Smooth muscle cell of the coronary artery (primary cell): ENCODE results near the gene CYP2F1. TPM values are rescaled to one million over a fixed set of nuclear protein-coding genes. Genes with fewer than 3 reads are reported as not detected.

Experiments
- total RNA-seq: library from RNA; depleted of rRNA; stranded (reverse); fragments of >200 nt; gene quantifications from 2 replicates; pipeline ENCODE4 v1.2.3, GENCODE V29; 2014; ENCODE audit warnings: low replicate concordance

The CYP2F1 gene, protein sequence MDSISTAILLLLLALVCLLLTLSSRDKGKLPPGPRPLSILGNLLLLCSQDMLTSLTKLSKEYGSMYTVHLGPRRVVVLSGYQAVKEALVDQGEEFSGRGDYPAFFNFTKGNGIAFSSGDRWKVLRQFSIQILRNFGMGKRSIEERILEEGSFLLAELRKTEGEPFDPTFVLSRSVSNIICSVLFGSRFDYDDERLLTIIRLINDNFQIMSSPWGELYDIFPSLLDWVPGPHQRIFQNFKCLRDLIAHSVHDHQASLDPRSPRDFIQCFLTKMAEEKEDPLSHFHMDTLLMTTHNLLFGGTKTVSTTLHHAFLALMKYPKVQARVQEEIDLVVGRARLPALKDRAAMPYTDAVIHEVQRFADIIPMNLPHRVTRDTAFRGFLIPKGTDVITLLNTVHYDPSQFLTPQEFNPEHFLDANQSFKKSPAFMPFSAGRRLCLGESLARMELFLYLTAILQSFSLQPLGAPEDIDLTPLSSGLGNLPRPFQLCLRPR
- total RNA-seq, result not detected in 2 replicates

DNA sequence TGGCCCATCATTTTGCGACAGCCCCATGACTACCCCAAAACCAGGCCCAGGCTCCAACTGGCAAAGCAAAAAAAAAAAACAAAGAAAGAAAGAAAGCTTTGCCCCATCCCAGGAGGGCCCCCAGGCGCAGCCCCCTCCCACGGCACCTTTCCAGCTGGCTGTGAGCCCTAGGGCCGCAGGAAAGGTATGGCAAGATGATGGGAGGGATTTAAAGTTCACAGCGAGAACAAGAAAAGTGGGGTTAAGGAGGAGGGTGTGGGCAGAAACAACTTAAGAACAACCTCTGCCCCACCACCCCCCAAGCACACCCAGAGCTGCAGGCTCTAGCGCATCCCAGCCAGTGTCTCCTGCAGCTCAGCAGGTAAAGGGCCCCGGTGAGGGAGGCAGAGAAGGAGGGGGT, at the start of gene CYP2F1:
Gene CYP2F1 (plus strand): TSS at position 301 of the 400 bp plus-strand sequence. CDS start 1,757 bp downstream, outside the sequence.

GRCh38 chr19:41088151-41088550, 26.1 kb upstream of the CYP2F1 start, which contains the start of gene CYP2A13:
CYP2A13 (plus strand) TSS chr19:41088451; CDS start chr19:41088472, 21 bp downstream.

Other genes with a start within 250 kb of the CYP2F1 start
- gene CYP2A7, start 232.2 kb upstream of the CYP2F1 start, total RNA-seq, result not detected in 2 replicates
- gene CYP2B6, start 123.2 kb upstream of the CYP2F1 start, total RNA-seq, result not detected in 2 replicates
- not detected in 2 replicates for gene CYP2A13, start 26.0 kb upstream of the CYP2F1 start, total RNA-seq
- gene CYP2S1, start 78.8 kb downstream of the CYP2F1 start, total RNA-seq, result 1.8 TPM in 1 of 2 replicates, not detected in the other
- gene AXL, start 104.8 kb downstream of the CYP2F1 start, total RNA-seq, result 85.9 and 136 TPM in 2 replicates
- 29.7 and 56.8 TPM in 2 replicates for gene HNRNPUL1, start 149.9 kb downstream of the CYP2F1 start, total RNA-seq
- 5.6 and 9.5 TPM in 2 replicates for gene CCDC97, start 195.7 kb downstream of the CYP2F1 start, total RNA-seq
- gene TGFB1, start 239.5 kb downstream of the CYP2F1 start, total RNA-seq, result 8.9 and 24.4 TPM in 2 replicates
- 5.3 and 6.0 TPM in 2 replicates for gene B9D2, start 249.7 kb downstream of the CYP2F1 start, total RNA-seq